Skeletal muscle satellite cell (primary cell): Measurements from ENCODE around the gene CD38.

ENCODE experiments used
- H3K27me3 ChIP-seq: 2 replicates; pipeline ENCODE4 v1.7.0; 2013; ENCODE audit warnings: low read length; ENCODE audit not compliant: control insufficient read depth, insufficient read depth
- H3K36me3 ChIP-seq: 2 replicates; pipeline ENCODE4 v1.7.0; 2013; ENCODE audit warnings: mild to moderate bottlenecking, control low read depth, low read length; ENCODE audit not compliant: insufficient read depth
- H3K4me1 ChIP-seq: 2 replicates; pipeline ENCODE4 v1.7.0; 2013; ENCODE audit warnings: low read length; ENCODE audit not compliant: control insufficient read depth, insufficient read depth
- H3K4me2 ChIP-seq: 2 replicates; pipeline ENCODE4 v1.7.0; 2013; ENCODE audit warnings: mild to moderate bottlenecking, low read length
- H3K4me3 ChIP-seq: 2 replicates; pipeline ENCODE4 v1.7.0; 2013; ENCODE audit warnings: low read length
- H3K9ac ChIP-seq: 2 replicates; pipeline ENCODE4 v1.7.0; 2013; ENCODE audit warnings: mild to moderate bottlenecking, low read depth, low read length, moderate library complexity
- H3K9me3 ChIP-seq: replicated peaks from 2 replicates; pipeline ENCODE4 v1.7.0; 2013; ENCODE audit warnings: mild to moderate bottlenecking, control low read depth, low read length

Gene CD38

GRCh38 chr4:15870921-15871664 lies 93.0 kb downstream of the CD38 start:
- Histone ChIP-seq H3K4me1 (no peaks in the 10 kb centered on the region), H3K9ac (no peak overlapping the region), H3K4me3 (no peak overlapping the region), H3K27me3 (peaks cover 16% of the 10 kb centered on the region), H3K36me3 (no peaks in the 10 kb centered on the region), H3K4me2 (no peak overlapping the region), H3K9me3 (no peaks in the 10 kb centered on the region)

- Histone ChIP-seq H3K27me3 (peaks cover 21% of the 10 kb centered on the region), H3K36me3 (no peaks in the 10 kb centered on the region), H3K4me1 (no peaks in the 10 kb centered on the region), H3K4me3 (no peak overlapping the region), H3K9me3 (no peaks in the 10 kb centered on the region), H3K4me2 (no peak overlapping the region), H3K9ac (no peak overlapping the region)
Measured at GRCh38 chr4:15873117-15873516, 95.0 kb downstream of the CD38 start.

GRCh38 chr4:15874671-15875070 lies 96.5 kb downstream of the CD38 start:
- H3K9ac ChIP-seq = no peak overlapping the region
- peaks cover 23% of the 10 kb centered on the region for H3K27me3 ChIP-seq
- H3K9me3 ChIP-seq = no peaks in the 10 kb centered on the region
- H3K4me1 ChIP-seq = no peaks in the 10 kb centered on the region
- H3K36me3 ChIP-seq = no peaks in the 10 kb centered on the region
- no peak overlapping the region for H3K4me2 ChIP-seq
- no peak overlapping the region for H3K4me3 ChIP-seq

GRCh38 chr4:15875663-15876460 lies 97.7 kb downstream of the CD38 start:
- Histone ChIP-seq H3K4me2 (no peak overlapping the region), H3K27me3 (peaks cover 32% of the 10 kb centered on the region), H3K36me3 (no peaks in the 10 kb centered on the region), H3K4me1 (no peaks in the 10 kb centered on the region), H3K9ac (no peak overlapping the region), H3K9me3 (no peaks in the 10 kb centered on the region), H3K4me3 (no peak overlapping the region)

GRCh38 chr4:15878011-15878410 lies 99.9 kb downstream of the CD38 start:
- Histone ChIP-seq H3K4me1 (no peaks in the 10 kb centered on the region), H3K27me3 (peaks cover 33% of the 10 kb centered on the region), H3K36me3 (no peaks in the 10 kb centered on the region), H3K9me3 (no peaks in the 10 kb centered on the region), H3K4me3 (no peak overlapping the region), H3K4me2 (no peak overlapping the region), H3K9ac (no peak overlapping the region)

- Histone ChIP-seq H3K36me3 (no peaks in the 10 kb centered on the region), H3K4me3 (no peak overlapping the region), H3K9ac (no peak overlapping the region), H3K4me1 (no peaks in the 10 kb centered on the region), H3K9me3 (no peaks in the 10 kb centered on the region), H3K4me2 (no peak overlapping the region), H3K27me3 (peaks cover 20% of the 10 kb centered on the region)
Measured at GRCh38 chr4:15881820-15882219, 103.7 kb downstream of the CD38 start.

GRCh38 chr4:15882675-15883086 lies 104.6 kb downstream of the CD38 start:
- Histone ChIP-seq H3K4me1 (no peaks in the 10 kb centered on the region), H3K36me3 (no peaks in the 10 kb centered on the region), H3K27me3 (peaks cover 20% of the 10 kb centered on the region), H3K9ac (no peak overlapping the region), H3K4me3 (no peak overlapping the region), H3K9me3 (no peaks in the 10 kb centered on the region), H3K4me2 (no peak overlapping the region)

GRCh38 chr4:15883610-15884243 lies 105.6 kb downstream of the CD38 start:
- H3K4me3 ChIP-seq = no peak overlapping the region
- H3K9me3 ChIP-seq = no peaks in the 10 kb centered on the region
- H3K9ac ChIP-seq = no peak overlapping the region
- no peak overlapping the region for H3K4me2 ChIP-seq
- no peaks in the 10 kb centered on the region for H3K4me1 ChIP-seq
- H3K36me3 ChIP-seq = no peaks in the 10 kb centered on the region
- peaks cover 20% of the 10 kb centered on the region for H3K27me3 ChIP-seq

- H3K27me3 ChIP-seq = peaks cover 18% of the 10 kb centered on the region
- H3K4me1 ChIP-seq = no peaks in the 10 kb centered on the region
- no peak overlapping the region for H3K4me3 ChIP-seq
- H3K4me2 ChIP-seq = no peak overlapping the region
- no peak overlapping the region for H3K9ac ChIP-seq
- H3K36me3 ChIP-seq = no peaks in the 10 kb centered on the region
- H3K9me3 ChIP-seq = no peaks in the 10 kb centered on the region
Measured at GRCh38 chr4:15884666-15885065, 106.5 kb downstream of the CD38 start.

- Histone ChIP-seq H3K4me3 (no peak overlapping the region), H3K36me3 (no peaks in the 10 kb centered on the region), H3K4me1 (no peaks in the 10 kb centered on the region), H3K9me3 (no peaks in the 10 kb centered on the region), H3K27me3 (peaks cover 17% of the 10 kb centered on the region), H3K4me2 (no peak overlapping the region), H3K9ac (no peak overlapping the region)
Measured at GRCh38 chr4:15885422-15885821, 107.3 kb downstream of the CD38 start.

GRCh38 chr4:15888515-15888914 lies 110.4 kb downstream of the CD38 start:
- no peaks in the 10 kb centered on the region for H3K36me3 ChIP-seq
- no peak overlapping the region for H3K4me2 ChIP-seq
- H3K9me3 ChIP-seq = no peaks in the 10 kb centered on the region
- peaks cover 20% of the 10 kb centered on the region for H3K27me3 ChIP-seq
- no peak overlapping the region for H3K9ac ChIP-seq
- no peak overlapping the region for H3K4me3 ChIP-seq
- H3K4me1 ChIP-seq = peaks cover 2% of the 10 kb centered on the region
